Psoas muscle (tissue), 8 donors: Measurements from ENCODE around the gene FAF1. TPM values are rescaled to one million over a fixed set of nuclear protein-coding genes. Genes with fewer than 3 reads are reported as not detected.

Experiments
- ATAC-seq, 4 donors: fragments of 200-7000 bp; cut with Tn5 transposase; one replicate each; pipeline ENCODE4 v1.9.1; 2020; ENCODE audit warnings: moderate library complexity in 3 of 4, mild to moderate bottlenecking in 2 of 4
- DNase-seq, 2 donors: peaks; one replicate each; pipeline ENCODE4 v3.0.0-alpha.2; 2020
- H3K27ac ChIP-seq: fragments of 200-600 bp; one replicate; pipeline ENCODE4 v1.8.0; 2022
- H3K27me3 ChIP-seq, 3 donors: fragments of 200-600 bp in 1 of 3; one replicate each; pipeline versions ENCODE4 v1.6.1 to v1.8.0; 2013 to 2022; ENCODE audit warnings: low read length in 2 of 3, mild to moderate bottlenecking in 2 of 3, moderate library complexity in 1 of 3; ENCODE audit not compliant: insufficient read depth in 3 of 3
- H3K36me3 ChIP-seq, 2 donors: fragments of 200-600 bp in 1 of 2; one replicate each; pipeline versions ENCODE4 v1.6.1 to v1.8.0; 2013 to 2022; ENCODE audit warnings: low read depth in 1 of 2, mild to moderate bottlenecking in 1 of 2, moderate library complexity in 1 of 2; ENCODE audit not compliant: insufficient read depth in 1 of 2
- H3K4me1 ChIP-seq: fragments of 200-600 bp; one replicate; pipeline ENCODE4 v1.8.0; 2022
- H3K4me3 ChIP-seq: fragments of 200-600 bp; one replicate; pipeline ENCODE4 v1.8.0; 2022; ENCODE audit warnings: mild to moderate bottlenecking
- H3K9me3 ChIP-seq: fragments of 200-600 bp; one replicate; pipeline ENCODE4 v1.8.0; 2022
- WGBS, 3 donors: extraction: QIAGEN DNeasy Blood & Tissue Kit; methylation state at CpG; one replicate each; pipeline versions ENCODE4 v1.1.6 to v1.1.7; 2013; 5-methylcytosine and 5-hydroxymethylcytosine counted together
- intact Hi-C, 2 donors: fragments of 100-400 bp; cut with DNase I; formaldehyde crosslinking; loops; one replicate each; pipeline versions ENCODE4 v1.11.0 to v1.14.2; 2022
- polyA plus RNA-seq, 3 donors: library from polyadenylated mRNA; stranded (reverse); fragments of 200-250 nt; gene quantifications; one replicate each; pipeline ENCODE4 v1.2.3, GENCODE V29; 2013
- total RNA-seq, 4 donors: library from RNA; stranded (reverse); fragmentation: NEBNext Ultra II Directional in 2 of 4; extraction: Animal tissue kit (Norgen Biotek cat#: 25700) in 2 of 4; gene quantifications; one replicate each; pipeline versions ENCODE4 v1.2.1 to v1.2.4, GENCODE V29; 2021 to 2023
- TF ChIP-seq, protein P1 (sequence below): fragments of 200-600 bp; IDR thresholded peaks from one replicate; pipeline ENCODE4 v1.8.0; 2022; ENCODE audit warnings: antibody characterized with exemption
- donor health status: healthy with polysubstance abuse.
- donor health status: DM: no; HTN: no; CAD: no; lungs with moderate emphysema.
- donor health status: Bipolar disorder and iron deficiency.
- donor health status: healthy.
- donor health status: DM: yes; HTN: yes; CAD: no.
- donor health status: DM: no; HTN: no; CAD: no.
- donor health status: DM: no; HTN: no; CAD: no.
- donor health status: DM: yes; HTN: yes; CAD: no.

Gene FAF1
- total and polyA plus RNA-seq, 7 donors: 67.8 to 128 (median 108) TPM

DNA sequence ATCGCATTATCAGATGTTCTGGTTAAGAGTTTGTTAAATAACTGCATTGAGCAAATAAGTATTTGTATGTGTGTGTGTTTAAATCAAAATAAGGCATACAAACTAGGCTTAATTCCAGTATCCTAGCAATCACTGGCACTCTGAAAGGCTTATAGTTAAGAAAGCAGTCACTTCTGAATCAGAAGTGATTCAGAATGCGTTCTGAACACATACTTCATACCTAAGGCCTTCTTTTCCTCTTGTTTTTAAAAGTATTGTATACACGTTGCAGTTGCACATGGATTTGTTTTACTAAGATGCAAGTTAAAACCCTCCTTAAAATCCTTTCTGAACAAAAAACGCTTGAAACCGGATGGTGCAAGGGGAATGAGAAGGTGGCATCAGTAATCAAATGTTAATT lies 298.4 kb downstream of the FAF1 start:
- intact Hi-C loops: no loop called here
- TF ChIP-seq, protein P1, sequence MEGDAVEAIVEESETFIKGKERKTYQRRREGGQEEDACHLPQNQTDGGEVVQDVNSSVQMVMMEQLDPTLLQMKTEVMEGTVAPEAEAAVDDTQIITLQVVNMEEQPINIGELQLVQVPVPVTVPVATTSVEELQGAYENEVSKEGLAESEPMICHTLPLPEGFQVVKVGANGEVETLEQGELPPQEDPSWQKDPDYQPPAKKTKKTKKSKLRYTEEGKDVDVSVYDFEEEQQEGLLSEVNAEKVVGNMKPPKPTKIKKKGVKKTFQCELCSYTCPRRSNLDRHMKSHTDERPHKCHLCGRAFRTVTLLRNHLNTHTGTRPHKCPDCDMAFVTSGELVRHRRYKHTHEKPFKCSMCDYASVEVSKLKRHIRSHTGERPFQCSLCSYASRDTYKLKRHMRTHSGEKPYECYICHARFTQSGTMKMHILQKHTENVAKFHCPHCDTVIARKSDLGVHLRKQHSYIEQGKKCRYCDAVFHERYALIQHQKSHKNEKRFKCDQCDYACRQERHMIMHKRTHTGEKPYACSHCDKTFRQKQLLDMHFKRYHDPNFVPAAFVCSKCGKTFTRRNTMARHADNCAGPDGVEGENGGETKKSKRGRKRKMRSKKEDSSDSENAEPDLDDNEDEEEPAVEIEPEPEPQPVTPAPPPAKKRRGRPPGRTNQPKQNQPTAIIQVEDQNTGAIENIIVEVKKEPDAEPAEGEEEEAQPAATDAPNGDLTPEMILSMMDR: no peak
- no peak overlapping the region for H3K4me3 ChIP-seq
- no peak overlapping the region for H3K27ac ChIP-seq
- no peaks in the 10 kb centered on the region for H3K27me3 ChIP-seq
- WGBS, 3 donors: 88 to 92% (median 92%) methylated on average over 5 of the region's 5 CpGs
- no peak for ATAC-seq
- no peaks in the 10 kb centered on the region for H3K4me1 ChIP-seq
- H3K36me3 ChIP-seq: no peaks in the 10 kb centered on the region
- DNase-seq: no peak
- no peaks in the 10 kb centered on the region for H3K9me3 ChIP-seq

DNA sequence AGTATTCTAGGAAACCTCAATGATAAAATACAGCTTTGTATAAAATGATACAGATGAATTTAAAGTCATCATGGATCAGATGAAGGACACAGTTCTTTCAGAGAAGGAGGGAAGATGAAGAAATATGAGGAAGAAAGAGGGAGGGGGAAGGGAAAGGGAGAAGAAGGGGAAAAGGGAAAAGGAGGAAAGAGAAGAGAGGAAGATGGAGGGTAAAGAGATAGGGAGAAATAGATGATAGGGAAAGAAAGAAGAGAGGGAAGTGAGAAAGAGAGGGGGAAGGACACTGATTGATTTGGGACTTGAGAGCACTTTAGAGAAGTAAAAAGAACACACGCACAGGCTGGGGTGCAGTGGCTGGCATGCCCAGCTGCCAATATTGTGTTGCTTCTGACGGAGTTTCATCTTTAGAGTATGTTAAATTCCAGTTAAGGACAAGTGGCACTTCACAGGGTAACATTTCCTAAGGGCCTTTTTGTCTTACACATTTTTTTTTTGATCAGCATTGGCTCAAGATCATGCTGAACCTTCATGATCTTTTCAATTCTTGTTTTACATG lies 300.9 kb downstream of the FAF1 start:
- Histone ChIP-seq H3K9me3 (no peaks in the 10 kb centered on the region), H3K4me1 (no peaks in the 10 kb centered on the region), H3K36me3 (peaks cover 0 to 12% of the 10 kb centered on the region in 2 donors), H3K4me3 (no peak overlapping the region), H3K27ac (no peak overlapping the region), H3K27me3 (no peaks in the 10 kb centered on the region)
- DNase-seq (no peak), ATAC-seq (no peak)
- TF ChIP-seq, protein P1: no peak
- intact Hi-C loops: no loop called here
- WGBS, 3 donors: 62 to 75% (median 70%) methylated on average over 2 of the region's 2 CpGs

DNA sequence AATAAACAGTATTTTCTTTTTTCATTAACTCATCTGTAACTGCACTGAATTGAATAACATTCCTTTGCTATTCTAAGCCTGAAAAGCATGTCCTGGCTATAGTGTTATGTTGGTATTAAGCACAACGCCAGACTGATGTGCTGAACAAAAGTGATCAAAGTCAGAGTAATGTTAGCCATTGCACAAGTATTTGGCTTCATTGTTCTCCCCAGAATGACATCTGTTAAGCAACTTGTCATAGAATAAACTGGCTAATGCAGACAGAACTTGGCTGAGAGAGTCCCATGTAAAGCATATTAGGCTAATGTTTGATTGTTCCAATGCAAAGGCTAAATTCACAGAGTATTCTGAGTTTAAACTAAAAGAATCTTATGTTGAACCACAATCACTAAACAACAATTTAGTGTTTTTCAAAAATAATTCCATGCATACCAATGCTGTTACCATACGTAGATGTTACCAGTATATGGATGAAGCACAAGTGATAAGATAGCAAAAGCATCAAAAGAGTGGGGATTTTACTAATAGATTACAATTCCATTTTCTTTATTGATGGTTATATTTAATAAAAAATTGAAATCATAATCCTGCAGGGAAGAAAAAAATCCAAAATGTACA lies 301.5 kb downstream of the FAF1 start:
- TF ChIP-seq, protein P1: no peak
- ATAC-seq (no peak), DNase-seq (no peak)
- 51 to 72% (median 67%) methylated on average over 2 of the region's 2 CpGs for WGBS, 3 donors
- Histone ChIP-seq H3K27ac (no peak overlapping the region), H3K9me3 (no peaks in the 10 kb centered on the region), H3K4me1 (no peaks in the 10 kb centered on the region), H3K36me3 (peaks cover 0 to 15% of the 10 kb centered on the region in 2 donors), H3K27me3 (no peaks in the 10 kb centered on the region), H3K4me3 (no peak overlapping the region)
- intact Hi-C loops: no loop called here

DNA sequence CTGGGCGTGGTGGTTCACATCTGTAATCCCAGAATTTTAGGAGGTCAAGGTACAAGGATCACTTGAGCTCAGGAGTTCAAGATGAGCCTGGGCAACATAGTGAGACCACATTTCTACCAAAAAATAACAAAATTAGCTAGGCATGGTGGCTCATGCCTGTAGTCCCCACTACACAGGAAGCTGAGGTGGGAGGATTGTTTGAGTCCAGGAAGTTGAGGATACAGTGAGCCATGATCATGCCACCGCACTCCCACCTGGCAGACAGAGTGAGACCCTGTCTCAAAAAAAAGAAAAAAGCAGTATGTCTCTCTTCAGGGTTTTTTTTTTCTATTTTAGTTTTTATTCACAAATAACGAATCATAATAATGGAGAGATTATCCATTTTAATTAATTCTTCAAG lies 303.1 kb downstream of the FAF1 start:
- Histone ChIP-seq H3K27ac (no peak overlapping the region), H3K36me3 (peaks cover 0 to 15% of the 10 kb centered on the region in 2 donors), H3K27me3 (no peaks in the 10 kb centered on the region), H3K4me3 (no peak overlapping the region), H3K4me1 (no peaks in the 10 kb centered on the region), H3K9me3 (no peaks in the 10 kb centered on the region)
- no peak for ATAC-seq
- intact Hi-C loops: no loop called here
- DNase-seq: no peak
- WGBS, 3 donors: 90 to 96% (median 95%) methylated on average over 3 of the region's 3 CpGs
- TF ChIP-seq, protein P1: no peak
